Esophagus squamous epithelium (tissue), 4 donors: Measurements from ENCODE around the gene EHD4.

Source experiments
- POLR2A ChIP-seq, 4 donors: fragments of 450-650 bp; IDR thresholded peaks; one replicate each; pipeline ENCODE4 v1.6.1; 2017; ENCODE audit warnings: antibody characterized with exemption in 4 of 4, mild to moderate bottlenecking in 4 of 4, moderate library complexity in 3 of 4
- TF ChIP-seq, protein P1 (sequence below), 6 experiments: fragments of 450-650 bp in 4 of 6; fragments of 200-600 bp in 2 of 6; sonication (generic) in 2 of 6; IDR thresholded peaks; one replicate each; pipeline ENCODE4 v1.5.1; 2016 to 2019; ENCODE audit warnings: antibody characterized with exemption in 6 of 6, mild to moderate bottlenecking in 4 of 6, moderate library complexity in 4 of 6

DNA sequence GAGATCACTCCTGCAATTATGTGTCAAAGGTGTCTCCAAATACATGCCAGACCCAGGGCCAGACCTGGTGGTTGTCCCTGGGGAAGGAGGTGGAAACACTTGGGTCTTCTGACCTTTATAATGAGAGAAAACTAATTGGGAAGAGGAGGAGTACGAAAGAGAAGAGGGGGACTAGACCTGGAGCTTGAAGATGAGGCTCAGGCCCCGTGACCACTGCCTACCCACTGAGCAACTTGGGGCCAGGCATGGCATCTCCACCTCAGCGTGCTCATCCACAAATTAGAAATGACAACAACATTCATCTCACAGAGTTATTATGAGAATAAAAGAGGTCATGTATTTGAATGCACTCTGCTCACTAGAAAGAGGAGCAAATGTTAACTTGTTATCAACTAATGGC is 59.1 kb downstream of the EHD4 start:
- TF ChIP-seq, protein P1, sequence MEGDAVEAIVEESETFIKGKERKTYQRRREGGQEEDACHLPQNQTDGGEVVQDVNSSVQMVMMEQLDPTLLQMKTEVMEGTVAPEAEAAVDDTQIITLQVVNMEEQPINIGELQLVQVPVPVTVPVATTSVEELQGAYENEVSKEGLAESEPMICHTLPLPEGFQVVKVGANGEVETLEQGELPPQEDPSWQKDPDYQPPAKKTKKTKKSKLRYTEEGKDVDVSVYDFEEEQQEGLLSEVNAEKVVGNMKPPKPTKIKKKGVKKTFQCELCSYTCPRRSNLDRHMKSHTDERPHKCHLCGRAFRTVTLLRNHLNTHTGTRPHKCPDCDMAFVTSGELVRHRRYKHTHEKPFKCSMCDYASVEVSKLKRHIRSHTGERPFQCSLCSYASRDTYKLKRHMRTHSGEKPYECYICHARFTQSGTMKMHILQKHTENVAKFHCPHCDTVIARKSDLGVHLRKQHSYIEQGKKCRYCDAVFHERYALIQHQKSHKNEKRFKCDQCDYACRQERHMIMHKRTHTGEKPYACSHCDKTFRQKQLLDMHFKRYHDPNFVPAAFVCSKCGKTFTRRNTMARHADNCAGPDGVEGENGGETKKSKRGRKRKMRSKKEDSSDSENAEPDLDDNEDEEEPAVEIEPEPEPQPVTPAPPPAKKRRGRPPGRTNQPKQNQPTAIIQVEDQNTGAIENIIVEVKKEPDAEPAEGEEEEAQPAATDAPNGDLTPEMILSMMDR (IDR thresholded peaks at IDR 0.05): no peak
- no peak for TF ChIP-seq POLR2A (IDR thresholded peaks at IDR 0.05)
